Activated naive CD4-positive, alpha-beta T cell treated with anti-CD3 and anti-CD28 coated beads, Interleukin-2, amount 50 U/mL, for 16 hours (primary cell): ENCODE measurements around the gene AMH.
"Not testable (repeated sequence)": the region's sequence is repeated elsewhere in the genome, so short reads cannot be mapped to it uniquely, and the experiment has no call there.

Experiments
- DNase-seq: peaks from one replicate; pipeline ENCODE4 v3.0.0-alpha.2; 2020

AMH gene

DNA sequence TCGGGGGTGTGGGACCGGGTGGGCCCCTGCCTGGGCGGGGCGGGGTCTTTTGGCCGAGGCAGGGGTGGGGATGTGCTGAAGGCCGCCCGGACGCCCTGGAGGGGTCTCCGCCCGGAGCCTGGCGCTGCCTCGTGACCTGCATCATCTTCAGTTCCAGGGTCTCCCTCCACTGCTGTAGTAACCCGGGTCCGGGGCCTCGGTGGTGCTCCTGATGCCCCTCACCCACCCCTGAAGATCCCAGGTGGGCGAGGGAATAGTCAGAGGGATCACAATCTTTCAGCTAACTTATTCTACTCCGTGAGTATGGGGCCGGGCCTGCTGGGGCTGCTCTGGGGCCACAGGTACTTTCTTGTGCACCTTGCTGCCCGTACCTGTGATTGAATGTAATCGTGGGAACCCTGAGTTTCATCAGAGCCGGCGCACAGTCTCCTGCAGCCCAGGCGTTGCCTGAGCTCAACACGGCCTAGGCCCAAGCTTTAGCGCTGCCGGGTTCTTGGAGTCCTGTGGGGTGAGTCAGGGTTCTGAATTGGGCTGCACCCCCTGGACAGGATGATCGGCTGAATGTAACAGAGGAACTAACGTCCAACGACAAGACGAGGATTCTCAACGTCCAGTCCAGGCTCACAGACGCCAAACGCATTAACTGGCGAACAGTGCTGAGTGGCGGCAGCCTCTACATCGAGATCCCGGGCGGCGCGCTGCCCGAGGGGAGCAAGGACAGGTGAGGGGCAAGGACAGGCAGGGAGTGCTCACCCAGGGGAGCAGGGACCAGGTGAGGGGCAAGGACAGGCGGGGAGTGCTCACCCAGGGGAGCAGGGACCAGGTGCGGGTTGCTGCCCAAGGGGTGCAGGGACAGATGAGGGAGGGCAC lies 22.3 kb downstream of the AMH start:
- no peak for DNase-seq

GRCh38 chr19:2273356-2274184 lies 24.4 kb downstream of the AMH start:
- peak; percentile 76 for DNase-seq

DNA sequence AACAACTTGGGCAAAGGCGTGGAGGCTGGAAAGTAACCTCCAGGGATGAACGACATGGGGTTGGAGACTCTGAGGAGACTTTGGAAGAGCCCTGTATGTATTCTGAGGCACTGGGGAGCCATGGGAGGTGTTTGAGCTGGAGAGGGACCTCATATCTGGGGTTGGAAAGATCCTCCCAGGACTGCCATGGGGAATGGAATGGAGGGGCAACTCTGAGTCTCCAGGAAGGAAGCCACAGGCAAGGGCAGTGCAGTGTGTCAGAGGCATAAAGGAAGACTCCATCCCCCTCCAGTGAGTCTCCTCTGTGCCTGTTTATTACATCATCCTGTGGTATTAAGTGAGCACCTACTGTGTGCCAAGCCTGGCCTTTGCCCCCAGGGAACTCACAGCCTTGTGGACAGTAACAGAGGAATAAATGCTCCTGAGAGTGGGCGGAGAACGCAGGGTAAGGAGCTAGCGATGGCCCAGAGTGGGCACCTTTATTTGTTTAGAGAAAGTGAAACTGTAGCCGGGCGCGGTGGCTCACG lies 25.1 kb downstream of the AMH start:
- no peak for DNase-seq

GRCh38 chr19:2274931-2275535 lies 25.9 kb downstream of the AMH start:
- peak; percentile 38 for DNase-seq

DNA sequence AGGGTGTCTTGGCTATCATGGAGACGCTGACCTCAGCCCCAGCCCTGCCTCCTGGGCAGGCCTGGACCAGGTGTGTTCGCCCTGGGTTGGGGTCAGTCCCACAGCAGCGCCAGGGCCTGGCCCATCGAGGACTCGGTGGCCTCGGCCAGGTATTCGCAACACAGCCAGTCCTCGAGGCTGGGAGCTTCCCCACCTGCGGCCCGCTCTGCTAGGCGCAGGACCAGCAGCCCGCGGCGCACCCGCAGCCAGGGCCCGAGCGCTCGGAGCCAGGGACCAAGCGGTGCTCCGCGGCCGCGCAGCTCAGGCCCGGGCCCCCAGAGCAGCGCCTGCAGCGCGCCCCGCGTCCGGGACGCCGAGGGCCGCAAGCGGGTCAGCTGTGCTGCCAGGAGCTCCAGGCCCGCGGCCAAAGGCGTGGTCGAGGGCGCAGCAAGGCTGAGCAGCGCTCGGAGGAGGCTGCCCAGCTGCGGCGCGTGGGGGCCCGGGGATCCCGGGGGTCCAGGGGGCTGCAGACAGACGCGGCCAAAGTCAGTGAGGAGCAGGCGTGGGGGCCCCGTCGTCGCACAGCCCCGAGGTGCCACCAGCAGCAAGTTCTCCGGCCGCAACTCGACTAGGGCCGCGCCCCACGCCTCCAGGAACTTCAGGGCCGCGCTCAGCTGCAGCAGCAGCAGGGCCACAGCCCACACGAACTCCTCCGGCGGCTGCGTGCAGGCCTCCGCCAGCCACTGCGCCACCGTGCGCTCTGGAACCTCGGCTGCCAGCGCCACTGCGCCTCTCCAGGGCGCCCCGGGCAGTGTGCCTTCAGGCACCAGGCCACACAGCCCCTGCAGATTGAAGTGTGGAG lies 26.7 kb downstream of the AMH start:
- DNase-seq = no peak

DNA sequence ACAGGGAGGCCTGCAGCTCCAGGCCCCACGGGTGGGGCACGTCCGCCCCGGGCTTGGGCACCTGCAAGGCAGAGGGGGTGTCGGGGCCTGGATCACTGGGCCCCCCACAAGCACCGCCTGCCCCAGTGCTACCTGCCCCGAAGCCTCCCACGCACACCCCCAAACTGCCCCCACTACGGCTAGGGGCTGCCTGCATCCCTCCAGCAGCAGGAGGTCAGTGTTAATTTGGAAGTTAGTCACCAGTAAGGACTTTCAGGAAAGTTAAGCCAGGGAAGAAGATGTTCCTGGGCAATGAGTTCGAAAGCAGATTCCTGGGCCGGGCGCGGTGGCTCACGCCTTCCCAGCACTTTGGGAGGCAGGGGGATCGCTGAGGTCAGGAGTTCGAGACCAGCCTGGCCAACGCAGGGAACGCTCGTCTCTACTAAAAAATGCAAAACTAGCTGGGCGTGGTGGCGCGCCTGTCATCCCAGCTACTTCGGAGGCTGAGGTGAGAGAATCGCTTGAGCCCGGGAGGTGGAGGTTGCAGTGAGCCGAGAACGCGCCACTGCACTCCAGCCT lies 27.4 kb downstream of the AMH start:
- DNase-seq = no peak

DNA sequence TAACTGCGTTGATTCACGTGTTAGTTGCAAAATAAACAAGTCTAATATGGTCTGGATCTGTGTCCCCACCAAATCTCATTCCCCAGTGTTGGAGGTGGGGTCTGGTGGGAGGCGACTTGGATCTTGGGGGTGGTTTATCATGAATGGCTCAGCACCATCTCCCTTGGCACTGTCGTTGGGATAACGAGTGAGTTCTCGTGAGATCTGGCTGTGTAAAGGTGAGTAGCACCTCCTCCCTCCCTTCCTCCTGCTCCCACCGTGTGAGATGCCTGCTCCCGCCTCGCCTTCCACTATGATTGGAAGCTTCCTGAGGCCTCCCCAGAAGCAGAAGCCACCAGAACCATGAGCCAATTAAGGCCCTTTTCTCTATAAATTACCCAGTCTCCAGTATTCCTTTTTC lies 28.0 kb downstream of the AMH start:
- no peak for DNase-seq

DNA sequence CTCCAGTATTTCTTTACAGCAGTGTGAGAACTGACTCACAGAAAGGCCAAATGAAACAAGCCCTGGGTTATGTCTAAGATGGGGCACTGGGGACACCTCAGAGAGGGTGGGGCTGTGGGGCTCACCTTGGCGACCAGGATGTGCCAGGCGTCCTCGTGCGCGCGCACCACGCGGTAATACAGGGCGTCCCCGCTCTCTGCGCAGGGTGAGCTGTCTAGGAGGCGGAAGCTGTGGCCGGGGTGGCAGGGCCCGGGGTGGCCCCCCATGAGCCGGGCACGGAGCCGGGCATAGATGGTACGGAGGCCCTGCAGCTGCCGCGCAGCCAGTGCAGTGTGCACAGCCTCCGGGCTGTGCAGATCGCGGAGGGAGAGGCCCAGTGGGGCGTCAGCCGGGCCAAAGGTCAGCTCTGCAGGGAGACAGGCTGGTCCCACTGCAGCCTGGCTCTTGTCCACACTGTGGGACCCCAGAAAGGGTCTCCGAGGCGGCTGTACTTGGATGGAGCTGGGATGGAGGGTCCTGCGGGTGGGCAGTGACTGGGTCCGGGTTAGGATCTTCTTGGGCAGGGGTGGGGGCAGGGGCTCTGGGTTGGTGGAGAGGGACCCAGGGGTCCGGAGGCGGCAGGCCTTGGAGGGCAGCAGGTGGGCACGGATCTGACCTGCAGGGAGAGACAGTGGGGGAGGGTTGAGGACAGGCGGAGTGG lies 29.5 kb downstream of the AMH start:
- no peak for DNase-seq

DNA sequence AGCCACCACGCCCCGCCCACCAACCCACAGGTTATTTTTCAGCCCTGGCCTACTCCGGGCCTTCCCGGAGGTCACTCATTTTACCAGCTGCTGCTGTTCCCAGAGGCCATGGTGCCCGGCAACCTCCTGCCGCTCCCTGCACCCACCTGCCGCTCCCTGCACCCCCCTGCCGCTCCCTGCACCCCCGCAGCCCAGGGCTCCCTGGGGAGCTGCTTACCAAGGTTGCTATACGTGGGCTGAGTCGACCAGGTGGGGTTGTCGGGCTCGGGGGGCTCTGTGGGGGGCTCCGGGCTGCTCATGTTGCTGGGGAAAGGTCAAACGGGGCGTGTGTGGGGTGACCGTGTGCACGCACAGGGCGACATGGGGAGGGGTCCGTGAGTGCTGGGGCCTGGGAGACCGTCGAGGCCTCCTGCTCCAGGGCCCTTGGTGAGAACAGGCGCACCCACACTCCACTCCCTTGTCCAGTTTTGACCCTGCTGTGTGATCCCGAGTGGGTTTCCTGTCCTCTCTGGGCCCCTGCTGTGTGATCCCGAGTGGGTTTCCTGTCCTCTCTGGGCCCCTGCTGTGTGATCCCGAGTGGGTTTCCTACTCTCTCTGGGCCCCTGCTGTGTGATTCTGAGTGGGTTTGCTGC lies 31.6 kb downstream of the AMH start:
- DNase-seq = no peak

GRCh38 chr19:2281265-2282061 lies 32.3 kb downstream of the AMH start:
- not testable (repeated sequence) for DNase-seq

DNA sequence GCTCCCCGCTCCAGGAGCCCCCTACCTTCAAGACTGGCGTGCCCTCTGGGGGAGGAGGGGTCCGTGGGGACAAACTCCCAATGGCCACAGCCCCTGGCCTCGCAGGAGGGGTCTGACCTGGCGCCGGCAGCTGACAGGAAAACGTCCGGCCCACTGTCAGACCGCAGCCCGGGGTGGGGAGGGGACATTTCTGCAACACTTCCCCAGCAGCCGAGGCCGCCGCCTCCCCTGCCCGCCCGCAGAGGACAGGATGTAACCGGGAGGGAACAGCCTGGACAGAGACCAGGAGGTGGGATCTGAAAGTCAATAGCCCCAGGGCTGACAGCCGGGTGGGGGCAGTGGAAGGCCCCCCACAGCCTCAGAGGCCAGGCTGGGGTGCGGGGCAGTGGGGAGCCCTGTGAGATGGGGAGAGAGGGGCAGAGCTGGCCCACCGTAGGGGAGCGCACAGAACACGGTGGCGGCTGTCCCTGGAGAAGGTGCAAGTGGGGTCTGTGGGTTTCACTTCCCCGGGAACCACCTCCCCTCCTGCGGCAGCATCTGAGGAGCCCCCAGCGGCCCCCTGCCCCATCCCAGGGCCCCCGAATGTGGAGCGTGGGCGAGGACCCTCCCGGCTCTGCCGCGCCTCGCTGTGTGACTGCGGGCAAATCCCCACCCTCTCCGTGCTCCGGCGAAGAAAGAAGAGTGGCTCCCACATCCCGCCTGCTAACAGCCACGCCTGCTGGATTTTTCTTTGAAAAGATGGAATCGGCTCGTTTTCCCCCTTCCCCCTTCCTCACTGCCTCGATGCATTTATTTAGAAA lies 33.1 kb downstream of the AMH start, which contains the start of gene PEAK3:
TSS of gene PEAK3 (minus strand) at position 114 of the 800 bp plus-strand sequence. CDS start 1,244 bp downstream, outside the sequence.
- no peak for DNase-seq

DNA sequence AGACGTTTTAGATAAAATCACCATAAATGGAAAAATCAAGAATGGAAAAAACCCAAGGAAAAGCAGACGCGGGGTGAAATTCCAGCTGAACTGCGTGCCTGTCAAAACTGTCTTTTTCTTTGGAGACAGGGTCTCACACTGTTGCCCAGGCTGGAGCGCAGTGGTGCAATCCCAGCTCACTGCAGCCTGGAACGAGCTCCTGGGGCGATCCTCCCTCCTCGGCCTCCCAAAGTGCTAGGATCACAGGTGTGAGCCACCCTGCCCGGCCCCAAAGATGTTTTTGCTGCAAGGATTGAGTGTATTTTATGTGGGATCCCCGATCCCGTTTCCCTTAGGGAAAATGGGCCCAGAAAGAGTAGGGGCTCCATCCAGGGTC lies 33.7 kb downstream of the AMH start:
- no peak for DNase-seq

GRCh38 chr19:2283835-2284507 lies 34.8 kb downstream of the AMH start:
- DNase-seq = no peak

- no peak for DNase-seq
Observed at GRCh38 chr19:2286402-2287140, 37.4 kb downstream of the AMH start.

- DNase-seq = no peak
Observed at GRCh38 chr19:2287585-2288337, 38.6 kb downstream of the AMH start.

DNA sequence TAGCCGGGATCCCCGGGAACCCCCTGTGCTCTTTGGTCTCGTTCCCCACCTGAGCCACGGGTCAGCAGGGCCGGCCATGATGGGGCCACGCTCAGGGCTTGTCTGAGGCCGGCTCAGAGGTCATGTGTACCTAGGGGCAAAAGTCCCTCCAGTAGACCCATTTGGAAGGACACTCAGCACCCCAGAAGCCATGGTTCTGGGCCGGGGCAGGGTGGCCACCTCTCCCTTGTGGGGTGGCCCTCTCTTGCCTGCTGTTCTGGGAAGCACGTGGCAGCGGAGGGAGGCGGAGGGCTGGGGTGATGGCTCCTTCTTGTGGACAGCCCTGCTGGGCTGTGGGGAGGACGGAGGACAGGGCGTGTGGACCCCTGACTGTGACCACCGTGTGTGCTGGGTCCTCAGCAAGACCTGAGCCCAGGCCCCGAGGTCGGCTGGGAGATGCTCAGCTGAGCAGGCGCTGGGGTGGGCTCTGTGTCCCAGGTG lies 39.3 kb downstream of the AMH start:
- DNase-seq = no peak
